Sigmoid colon (tissue), 7 donors: ENCODE measurements around the gene TSKU. TPM values are rescaled to one million over a fixed set of nuclear protein-coding genes. Genes with fewer than 3 reads are reported as not detected.

Source experiments
- DNase-seq: peaks from one replicate; pipeline ENCODE4 v3.0.0-alpha.2; 2019
- H3K27ac ChIP-seq, 4 donors: fragments of 200-600 bp; sonication (generic); one replicate each; pipeline ENCODE4 v1.5.1; 2016 to 2019; ENCODE audit warnings: mild to moderate bottlenecking in 1 of 4
- H3K27me3 ChIP-seq, 3 donors: fragments of 200-600 bp; sonication (generic); one replicate each; pipeline ENCODE4 v1.5.1; 2019; ENCODE audit warnings: mild to moderate bottlenecking in 1 of 3
- H3K36me3 ChIP-seq, 4 donors: fragments of 200-600 bp; sonication (generic); one replicate each; pipeline ENCODE4 v1.5.1; 2016 to 2019
- H3K4me1 ChIP-seq, 4 donors: fragments of 200-600 bp; sonication (generic); one replicate each; pipeline ENCODE4 v1.5.1; 2017 to 2019
- H3K4me3 ChIP-seq, 4 donors: fragments of 200-600 bp; sonication (generic); one replicate each; pipeline ENCODE4 v1.5.1; 2017 to 2019; ENCODE audit warnings: mild to moderate bottlenecking in 2 of 4, moderate library complexity in 1 of 4
- H3K9me3 ChIP-seq, 4 donors: fragments of 200-600 bp in 3 of 4; sonication (generic) in 3 of 4; one replicate each; pipeline versions ENCODE4 v1.5.1 to v1.6.1; 2013 to 2019
- CTCF ChIP-seq, 4 experiments: fragments of 450-650 bp in 3 of 4; fragments of 200-600 bp in 1 of 4; IDR thresholded peaks; one replicate each; pipeline ENCODE4 v1.5.1; 2016 to 2019; ENCODE audit warnings: antibody characterized with exemption in 4 of 4, mild to moderate bottlenecking in 3 of 4, moderate library complexity in 2 of 4
- EP300 ChIP-seq, 4 donors: sonication (generic); formaldehyde crosslinking; IDR thresholded peaks; one replicate each; pipeline ENCODE4 v1.6.1; 2017; ENCODE audit warnings: antibody characterized with exemption in 4 of 4
- POLR2A ChIP-seq, 2 donors: fragments of 450-650 bp; IDR thresholded peaks; one replicate each; pipeline ENCODE4 v1.6.1; 2016; ENCODE audit warnings: antibody characterized with exemption in 2 of 2, mild to moderate bottlenecking in 2 of 2, moderate library complexity in 2 of 2
- POLR2AphosphoS5 ChIP-seq, 4 donors: sonication (generic); formaldehyde crosslinking; IDR thresholded peaks; one replicate each; pipeline ENCODE4 v1.6.1; 2017; ENCODE audit warnings: antibody characterized with exemption in 4 of 4
- WGBS, 2 donors: extraction: QIAGEN DNeasy Blood & Tissue Kit; methylation state at CpG; one replicate each; pipeline ENCODE4 v1.1.7; 2013; 5-methylcytosine and 5-hydroxymethylcytosine counted together
- intact Hi-C: fragments of 100-400 bp; cut with DNase I; formaldehyde crosslinking; loops from one replicate; pipeline ENCODE4 v1.15.1; 2023
- polyA plus RNA-seq, 3 donors: library from polyadenylated mRNA; stranded (reverse); fragments of 200-250 nt; gene quantifications; one replicate each; pipeline ENCODE4 v1.2.3, GENCODE V29; 2013
- total RNA-seq, 4 donors: library from RNA; depleted of rRNA; stranded (reverse); fragments of >200 nt; gene quantifications; one replicate each; pipeline ENCODE4 v1.1.0, GENCODE V29; 2016
- donor health status: healthy with polysubstance abuse.
- donor health status: Bipolar disorder and iron deficiency.
- donor health status: healthy.

Gene TSKU
- total and polyA plus RNA-seq, 7 donors, result 12.8 to 24.6 (median 20.4) TPM

- Histone ChIP-seq H3K36me3 (no peaks in the 10 kb centered on the region), H3K9me3 (no peaks in the 10 kb centered on the region), H3K27me3 (no peaks in the 10 kb centered on the region), H3K27ac (no peak overlapping the region), H3K4me3 (no peak overlapping the region), H3K4me1 (peaks cover 0 to 8% (median 2%) of the 10 kb centered on the region in 4 donors)
- no peak for DNase-seq
- intact Hi-C loops, result no loop called here
- TF ChIP-seq CTCF (IDR thresholded peaks at IDR 0.05) (no peak), EP300 (IDR thresholded peaks at IDR 0.05) (no peak), POLR2AphosphoS5 (IDR thresholded peaks at IDR 0.05) (no peak), POLR2A (IDR thresholded peaks at IDR 0.05) (no peak)
- 74 to 83% methylated on average over 5 of the region's 5 CpGs for WGBS, 2 donors
Measured at GRCh38 chr11:76740772-76741171, 42.4 kb upstream of the TSKU start.

- no peaks in the 10 kb centered on the region for H3K27me3 ChIP-seq
- no peaks in the 10 kb centered on the region for H3K9me3 ChIP-seq
- no peaks in the 10 kb centered on the region for H3K36me3 ChIP-seq
- no peak for DNase-seq
- TF ChIP-seq EP300 (IDR thresholded peaks at IDR 0.05) (no peak), CTCF (IDR thresholded peaks at IDR 0.05) (no peak), POLR2AphosphoS5 (IDR thresholded peaks at IDR 0.05) (no peak), POLR2A (IDR thresholded peaks at IDR 0.05) (no peak)
- no peak overlapping the region for H3K27ac ChIP-seq
- H3K4me3 ChIP-seq, result no peak overlapping the region
- intact Hi-C loops, result no loop called here
- H3K4me1 ChIP-seq, result peaks cover 0 to 8% (median 2%) of the 10 kb centered on the region in 4 donors
- WGBS, 2 donors, result 73 to 95% methylated on average over 4 of the region's 4 CpGs
Measured at GRCh38 chr11:76742902-76743301, 40.3 kb upstream of the TSKU start.

- intact Hi-C loops, result no loop called here
- TF ChIP-seq CTCF (IDR thresholded peaks at IDR 0.05) (no peak), POLR2AphosphoS5 (IDR thresholded peaks at IDR 0.05) (no peak), EP300 (IDR thresholded peaks at IDR 0.05) (no peak), POLR2A (IDR thresholded peaks at IDR 0.05) (no peak)
Measured at GRCh38 chr11:76744186-76745043, 38.7 kb upstream of the TSKU start.

GRCh38 chr11:76745044-76745376, 38.1 kb upstream of the TSKU start:
- no peak for DNase-seq
- TF ChIP-seq POLR2A (IDR thresholded peaks at IDR 0.05) (no peak), POLR2AphosphoS5 (IDR thresholded peaks at IDR 0.05) (no peak), CTCF (IDR thresholded peaks at IDR 0.05) (no peak), EP300 (IDR thresholded peaks at IDR 0.05) (no peak)
- Histone ChIP-seq H3K27ac (no peak overlapping the region), H3K36me3 (no peaks in the 10 kb centered on the region), H3K9me3 (no peaks in the 10 kb centered on the region), H3K4me1 (no peaks in the 10 kb centered on the region), H3K27me3 (no peaks in the 10 kb centered on the region), H3K4me3 (no peak overlapping the region)
- intact Hi-C loops, result no loop called here
- 26 to 68% methylated on average over 4 of the region's 4 CpGs for WGBS, 2 donors

More at GRCh38 chr11:76744186-76745043, 38.7 kb upstream of the TSKU start:
- peak; percentile 73 for DNase-seq
- H3K27ac ChIP-seq, result no peak overlapping the region
- 75 to 76% methylated on average over 14 of the region's 14 CpGs for WGBS, 2 donors
- H3K9me3 ChIP-seq, result no peaks in the 10 kb centered on the region
- no peaks in the 10 kb centered on the region for H3K27me3 ChIP-seq
- H3K4me3 ChIP-seq, result no peak overlapping the region
- no peaks in the 10 kb centered on the region for H3K4me1 ChIP-seq
- H3K36me3 ChIP-seq, result no peaks in the 10 kb centered on the region
